Measurements from ENCODE around the gene KRTAP1-4.
"Not testable (repeated sequence)": the region's sequence is repeated elsewhere in the genome, so short reads cannot be mapped to it uniquely, and the experiment has no call there.

Gene KRTAP1-4

DNA sequence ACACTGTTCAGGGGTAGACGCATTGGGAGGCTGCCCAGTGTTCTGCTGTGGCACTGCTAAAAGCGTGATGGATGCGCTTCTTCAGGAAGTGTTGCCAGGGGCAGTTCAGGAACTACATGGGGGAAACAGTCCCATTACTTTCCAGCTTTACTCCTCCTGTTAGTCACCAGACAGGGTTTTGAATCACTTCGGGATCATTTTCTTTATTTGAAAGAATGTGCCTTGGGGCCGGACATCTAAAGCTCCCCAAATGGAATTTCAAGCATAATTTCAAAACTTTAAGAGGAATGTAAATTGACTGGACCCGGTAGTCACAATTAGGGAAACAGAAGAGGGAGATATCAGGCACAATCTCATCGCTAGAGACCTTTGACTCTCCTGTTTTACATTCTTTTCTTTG, 18.4 kb upstream of the KRTAP1-4 start:
- no peak for DNase-seq (ENCODE audit: low read depth in 2 of 2)

DNA sequence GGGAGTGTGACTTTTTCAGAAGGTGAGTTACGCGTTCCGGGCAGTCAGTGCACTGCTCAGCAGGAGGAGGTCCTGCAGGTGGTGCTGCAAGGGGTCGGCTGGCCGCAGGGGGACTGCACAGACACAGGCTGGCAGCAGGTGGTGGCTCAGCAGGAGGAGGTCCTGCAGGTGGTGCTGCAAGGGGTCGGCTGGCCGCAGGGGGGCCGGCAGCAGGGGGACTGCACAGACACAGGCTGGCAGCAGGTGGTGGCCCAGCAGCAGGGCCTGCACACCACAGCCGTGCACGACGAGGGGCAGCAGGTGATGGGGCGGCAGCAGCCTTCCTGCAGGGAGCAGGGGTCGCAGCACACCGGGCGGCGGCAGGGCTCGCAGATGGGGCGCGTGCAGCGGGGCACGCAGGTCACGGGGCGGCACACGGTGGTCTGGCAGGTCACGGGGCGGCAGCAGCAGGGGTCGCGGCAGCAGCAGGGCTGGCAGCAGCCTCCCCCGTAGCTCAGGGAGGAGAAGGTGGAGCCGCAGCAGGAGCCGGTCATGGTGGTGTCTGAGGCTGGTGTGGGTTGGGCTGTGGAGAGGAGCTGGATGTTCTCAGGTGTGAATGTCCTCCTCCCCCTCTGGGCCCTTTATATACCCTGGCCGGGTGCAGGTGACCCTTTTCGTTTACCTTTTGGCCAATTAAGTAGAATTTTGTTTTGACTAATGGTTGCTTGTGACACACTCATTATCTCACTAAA, 16.9 kb upstream of the KRTAP1-4 start, which contains the start of gene KRTAP2-1:
TSS of gene KRTAP2-1 (minus strand) at position 582 of the 731 bp plus-strand sequence. CDS start at position 533, 49 bp downstream.
- DNase-seq (ENCODE audit: low read depth in 2 of 2): not testable (repeated sequence)

DNA sequence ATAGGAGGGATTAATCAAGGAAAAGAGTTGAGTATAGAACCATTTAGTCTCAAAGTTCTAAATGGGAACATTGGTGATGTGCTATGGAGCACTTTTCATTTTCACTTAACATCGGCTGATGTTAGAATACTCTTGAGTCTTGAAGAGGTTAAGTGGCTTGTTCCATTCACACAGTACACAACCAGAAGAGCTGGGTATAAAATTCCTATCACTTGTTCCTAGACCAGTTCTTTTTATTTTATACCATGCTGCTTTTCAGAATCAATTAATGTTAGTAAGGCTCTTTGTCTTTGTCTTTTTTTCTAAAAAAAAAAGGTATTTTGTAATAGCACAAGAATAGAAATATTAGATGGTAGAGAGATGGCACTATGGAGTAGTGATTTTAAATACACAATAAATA, 13.0 kb upstream of the KRTAP1-4 start:
- DNase-seq (ENCODE audit: low read depth in 2 of 2): no peak

DNA sequence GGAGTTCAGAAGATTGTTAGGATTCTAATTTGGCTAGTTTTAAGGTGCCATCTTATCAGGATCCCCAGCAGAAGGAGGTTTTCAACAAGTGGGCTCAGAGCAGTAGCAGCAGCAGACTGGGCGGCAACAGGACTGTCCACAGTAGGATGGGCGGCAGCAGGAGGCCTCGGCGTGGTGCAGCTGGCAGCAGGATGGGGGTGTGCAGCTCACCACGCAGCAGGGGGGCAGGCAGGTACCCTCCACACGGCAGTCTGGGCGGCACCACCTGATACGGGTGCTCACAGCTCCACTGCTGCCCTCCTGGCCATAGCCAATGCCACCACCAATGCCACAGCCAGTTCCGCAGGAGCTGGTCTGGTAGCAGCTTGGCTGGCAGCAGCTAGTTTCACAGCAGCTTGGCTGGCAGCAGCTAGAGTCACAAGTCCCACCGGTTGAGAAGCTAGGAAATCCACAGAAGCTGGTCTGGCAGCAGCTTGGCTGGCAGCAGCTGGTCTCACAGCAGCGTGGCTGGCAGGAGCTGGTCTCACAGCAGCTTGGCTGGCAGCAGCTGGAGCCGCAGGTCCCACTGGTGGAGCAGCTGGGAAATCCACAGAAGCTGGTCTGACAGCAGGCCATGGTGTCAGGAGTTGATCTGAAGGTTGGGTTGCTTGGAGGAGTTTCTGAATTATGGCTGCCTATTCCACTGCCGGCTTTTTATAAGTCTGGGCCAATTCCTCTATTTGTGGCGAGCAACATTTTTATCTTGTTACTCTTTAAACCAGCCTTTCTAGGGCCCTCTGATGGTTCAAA, 11.0 kb upstream of the KRTAP1-4 start, which contains the start of gene KRTAP1-1:
TSS of gene KRTAP1-1 (minus strand) at position 668 of the 789 bp plus-strand sequence. CDS start at position 615, 53 bp downstream.
- not testable (repeated sequence) for DNase-seq (ENCODE audit: low read depth in 2 of 2)

DNA sequence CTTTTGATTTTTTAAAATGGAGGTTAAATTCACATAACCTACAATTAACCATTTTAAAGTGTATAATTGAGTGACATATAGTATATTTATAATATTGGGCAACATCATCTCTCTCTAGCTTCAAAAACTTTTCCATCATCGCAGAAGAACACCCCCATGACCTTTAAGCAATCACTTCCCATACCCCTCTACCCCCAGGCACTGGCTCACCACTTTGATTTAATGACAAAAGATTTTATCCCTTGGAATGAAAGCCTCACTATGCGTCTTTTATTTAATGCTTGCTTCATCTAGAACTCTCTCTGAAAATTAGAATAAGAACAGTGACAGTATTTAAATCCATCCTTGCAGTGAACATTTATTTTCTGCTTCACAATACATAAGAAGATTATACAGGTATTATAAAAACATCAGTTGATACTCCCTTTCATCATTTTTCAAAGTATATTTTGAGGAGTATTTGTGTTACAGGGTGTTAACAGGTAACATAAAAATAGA, 7.9 kb upstream of the KRTAP1-4 start:
- DNase-seq (ENCODE audit: low read depth in 2 of 2): no peak

DNA sequence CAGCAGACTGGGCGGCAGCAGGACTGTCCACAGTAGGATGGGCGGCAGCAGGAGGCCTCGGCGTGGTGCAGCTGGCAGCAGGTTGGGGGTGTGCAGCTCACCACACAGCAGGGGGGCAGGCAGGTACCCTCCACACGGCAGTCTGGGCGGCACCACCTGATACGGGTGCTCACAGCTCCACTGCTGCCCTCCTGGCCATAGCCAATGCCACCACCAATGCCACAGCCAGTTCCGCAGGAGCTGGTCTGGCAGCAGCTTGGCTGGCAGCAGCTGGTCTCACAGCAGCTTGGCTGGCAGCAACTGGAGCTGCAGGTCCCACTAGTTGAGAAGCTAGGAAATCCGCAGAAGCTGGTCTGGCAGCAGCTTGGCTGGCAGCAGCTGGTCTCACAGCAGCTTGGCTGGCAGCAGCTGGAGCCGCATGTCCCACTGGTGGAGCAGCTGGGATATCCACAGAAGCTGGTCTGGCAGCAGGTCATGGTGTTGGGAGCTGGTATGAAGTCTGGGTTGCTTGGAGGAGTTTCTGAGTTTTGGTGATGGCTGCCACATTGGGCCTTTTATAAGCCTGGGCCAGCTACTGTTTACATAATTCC, 4.4 kb upstream of the KRTAP1-4 start, which contains the start of gene KRTAP1-3:
TSS of gene KRTAP1-3 (minus strand) at position 529 of the 590 bp plus-strand sequence. CDS start at position 476, 53 bp downstream.
- not testable (repeated sequence) for DNase-seq (ENCODE audit: low read depth in 2 of 2)

DNA sequence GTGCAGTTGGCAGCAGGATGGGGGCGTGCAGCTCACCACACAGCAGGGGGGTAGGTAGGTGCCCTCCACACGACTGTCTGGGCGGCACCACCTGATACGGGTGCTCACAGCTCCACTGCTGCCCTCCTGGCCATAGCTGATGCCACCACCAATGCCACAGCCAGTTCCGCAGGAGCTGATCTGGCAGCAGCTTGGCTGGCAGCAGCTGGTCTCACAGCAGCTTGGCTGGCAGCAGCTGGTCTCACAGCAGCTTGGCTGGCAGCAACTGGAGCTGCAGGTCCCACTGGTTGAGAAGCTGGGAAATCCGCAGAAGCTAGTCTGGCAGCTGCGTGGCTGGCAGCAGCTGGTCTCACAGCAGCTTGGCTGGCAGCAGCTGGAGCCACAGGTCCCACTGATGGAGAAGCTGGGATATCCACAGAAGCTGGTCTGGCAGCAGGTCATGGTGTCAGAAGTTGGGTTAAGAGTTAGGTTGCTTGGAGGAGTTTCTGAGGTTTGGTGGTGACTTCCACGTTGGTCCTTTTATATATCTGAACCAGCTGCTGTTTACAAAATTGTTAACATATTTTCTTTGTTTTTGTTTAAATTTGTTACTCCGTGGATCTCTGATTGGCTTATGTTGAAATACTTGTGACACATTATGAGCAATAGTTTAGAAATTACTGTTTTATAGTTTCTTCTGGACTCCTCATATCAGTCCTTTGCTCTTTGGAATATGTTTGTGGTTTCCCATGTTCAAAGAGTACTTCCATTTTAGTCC, 3.1 kb downstream of the KRTAP1-4 start, which contains the start of gene KRTAP1-5:
TSS of gene KRTAP1-5 (minus strand) at position 494 of the 757 bp plus-strand sequence. CDS start at position 441, 53 bp downstream.
- DNase-seq (ENCODE audit: low read depth in 2 of 2): no peak

DNA sequence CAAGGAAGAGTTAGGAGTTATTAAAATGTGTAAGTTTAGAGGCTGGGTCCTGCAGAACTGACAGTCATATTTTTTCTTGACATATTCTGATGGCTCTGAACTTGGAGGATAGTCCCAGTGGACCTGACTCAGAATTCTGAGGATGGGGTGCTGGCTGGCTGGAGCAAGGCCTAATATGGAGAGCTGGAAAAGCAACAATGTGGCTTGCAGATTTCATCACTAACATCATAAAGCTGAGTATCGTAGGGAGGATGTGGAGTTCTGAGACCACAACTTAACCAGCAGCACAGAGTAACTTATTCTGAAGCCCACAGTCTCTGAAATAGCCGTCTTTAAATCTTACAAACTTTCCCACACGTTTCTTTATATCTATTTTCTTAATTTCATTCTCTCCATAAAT, 5.3 kb downstream of the KRTAP1-4 start:
- no peak for DNase-seq (ENCODE audit: low read depth in 2 of 2)

DNA sequence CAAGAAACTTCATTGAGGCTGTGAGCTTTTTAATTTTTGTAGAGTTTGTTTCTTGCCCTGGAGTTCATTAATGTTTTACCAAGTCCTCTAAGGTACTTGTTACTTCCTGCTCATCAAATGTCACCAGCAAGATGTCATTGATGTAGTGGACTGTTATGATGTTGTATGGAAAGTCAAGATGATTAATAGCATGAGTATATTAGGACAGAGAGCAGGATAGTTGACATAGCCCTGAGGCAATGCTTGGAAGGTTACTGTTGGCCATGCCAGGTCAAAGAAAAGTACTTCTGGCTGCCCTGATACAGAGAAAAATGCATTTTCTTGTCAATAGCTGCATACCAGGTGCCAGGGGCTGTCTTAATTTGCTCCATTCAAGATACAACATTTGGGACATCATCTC, 9.7 kb downstream of the KRTAP1-4 start:
- DNase-seq (ENCODE audit: low read depth in 2 of 2): no peak

DNA sequence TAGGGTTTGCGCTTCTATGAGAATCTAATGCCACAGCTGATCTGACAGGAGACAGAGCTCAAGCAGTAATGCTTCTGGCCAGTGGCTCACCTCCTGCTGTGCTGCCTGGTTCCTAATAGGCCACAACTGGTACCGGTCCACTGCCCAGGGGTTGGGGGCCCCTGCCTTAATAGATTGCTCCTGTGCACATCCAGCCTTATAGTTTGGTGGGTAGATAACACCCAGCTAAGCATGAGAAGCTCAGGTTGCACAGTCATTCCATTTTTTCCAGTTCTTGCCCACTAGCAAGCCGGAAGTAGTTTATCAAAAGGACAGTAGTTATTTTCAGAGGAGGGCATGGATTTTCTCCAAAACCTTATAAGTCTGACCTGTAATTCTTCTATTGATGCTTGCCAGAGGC, 10.6 kb downstream of the KRTAP1-4 start:
- no peak for DNase-seq (ENCODE audit: low read depth in 2 of 2)

DNA sequence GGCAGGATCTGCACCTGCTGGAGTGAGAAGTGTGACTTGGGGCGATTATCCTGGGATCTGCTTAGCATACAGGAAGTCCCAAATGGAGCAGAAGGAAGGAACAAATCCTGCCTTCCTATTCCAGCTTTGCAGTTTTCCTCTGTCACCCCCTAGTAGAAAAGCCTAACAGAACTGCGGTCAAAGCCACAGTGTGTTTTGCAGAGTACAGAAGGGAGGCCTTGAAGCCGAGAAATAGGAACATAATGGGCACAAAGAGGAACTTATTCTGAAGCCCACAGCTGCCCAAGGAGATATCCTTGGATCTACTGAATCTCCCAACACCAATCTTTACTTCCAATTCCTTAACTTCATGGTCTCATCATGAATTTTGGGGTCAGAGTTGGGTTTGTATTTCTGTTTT, 11.5 kb downstream of the KRTAP1-4 start:
- DNase-seq (ENCODE audit: low read depth in 2 of 2): no peak

DNA sequence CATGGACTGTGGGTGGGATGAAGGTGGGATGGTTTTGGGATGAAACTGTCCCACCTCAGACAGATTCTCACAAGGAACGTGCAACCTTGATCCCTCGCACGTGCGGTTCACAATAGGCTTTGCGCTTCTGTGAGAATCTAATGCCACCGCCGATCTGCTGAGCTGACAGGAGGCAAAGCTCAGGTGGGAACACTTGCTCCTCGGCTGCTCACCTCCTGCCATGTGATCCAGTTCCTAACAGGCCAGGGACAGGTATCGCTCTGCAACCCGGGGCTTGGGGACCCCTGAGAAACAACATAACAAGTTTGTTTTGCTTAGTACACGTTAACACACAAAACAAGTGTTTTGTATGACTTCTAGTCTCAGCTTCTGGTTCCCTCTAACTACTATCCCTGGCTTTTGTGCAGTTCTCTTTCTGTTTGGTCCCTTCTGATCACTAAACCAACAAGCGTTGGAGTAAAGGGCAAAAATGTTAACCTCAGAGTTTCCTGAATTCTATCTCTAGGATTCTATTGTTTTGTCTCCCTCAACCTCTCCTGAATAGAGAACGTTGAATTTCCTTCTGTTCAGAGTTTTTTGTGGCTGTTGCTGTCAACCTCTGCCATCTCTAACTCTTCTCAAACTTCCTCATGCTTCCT, 13.3 kb downstream of the KRTAP1-4 start:
- DNase-seq (ENCODE audit: low read depth in 2 of 2): no peak

DNA sequence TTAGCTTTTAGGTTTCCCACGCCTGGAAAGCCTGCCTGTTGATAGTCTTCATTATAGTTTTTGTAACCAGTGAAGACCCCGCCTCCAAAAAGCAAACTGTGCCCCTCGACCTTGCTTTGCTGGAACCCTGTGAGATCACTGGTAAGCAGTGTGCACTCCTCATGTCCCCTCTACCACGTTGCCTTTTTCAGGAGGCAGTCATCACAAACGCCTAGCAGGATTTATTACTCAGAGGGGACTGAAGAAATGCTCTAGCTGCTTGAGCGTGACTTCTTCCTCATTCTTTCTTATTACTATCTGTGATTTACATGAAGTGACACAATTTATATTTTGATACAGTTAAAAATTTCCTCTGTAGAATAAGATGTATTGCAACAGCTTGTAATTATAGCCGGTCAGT, 14.5 kb downstream of the KRTAP1-4 start:
- no peak for DNase-seq (ENCODE audit: low read depth in 2 of 2)

DNA sequence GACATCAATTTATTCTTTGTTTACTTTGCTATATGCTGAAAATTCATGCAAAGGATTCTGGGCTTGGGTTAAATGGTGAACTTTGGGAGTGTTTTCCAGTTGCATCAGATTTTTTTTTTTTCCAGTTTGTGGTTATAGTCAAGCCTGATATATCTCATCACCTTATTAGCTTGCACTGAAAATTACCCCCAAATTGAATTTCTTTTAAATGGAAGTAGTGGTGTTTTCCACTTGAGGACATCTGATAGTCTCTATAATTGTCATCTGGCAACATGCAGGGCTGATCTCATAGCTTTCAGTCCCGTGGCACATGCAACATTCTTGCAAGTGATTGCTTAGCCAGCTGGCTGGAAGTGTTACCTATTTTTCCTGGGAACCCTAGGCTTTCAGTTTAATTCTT, 16.4 kb downstream of the KRTAP1-4 start:
- DNase-seq (ENCODE audit: low read depth in 2 of 2): no peak

DNA sequence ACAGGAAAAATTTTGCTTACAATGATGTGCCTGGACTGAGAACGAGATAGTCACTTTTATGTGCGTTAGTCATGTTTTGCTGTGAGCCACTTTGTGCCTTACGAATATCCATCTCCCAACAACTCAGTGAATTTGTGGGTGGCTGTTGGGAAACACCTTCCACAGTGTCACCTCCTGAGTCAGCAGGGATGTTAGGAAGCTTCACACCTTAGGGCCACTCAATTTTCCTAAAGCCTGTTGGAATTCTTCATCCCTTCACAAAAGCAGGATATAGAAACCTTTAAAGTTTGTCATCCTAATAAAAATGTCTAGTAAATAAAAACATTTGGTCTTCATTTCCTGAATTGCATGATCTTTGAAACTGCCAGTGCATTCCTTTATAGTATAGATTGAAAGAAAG, 16.8 kb downstream of the KRTAP1-4 start:
- no peak for DNase-seq (ENCODE audit: low read depth in 2 of 2)

DNA sequence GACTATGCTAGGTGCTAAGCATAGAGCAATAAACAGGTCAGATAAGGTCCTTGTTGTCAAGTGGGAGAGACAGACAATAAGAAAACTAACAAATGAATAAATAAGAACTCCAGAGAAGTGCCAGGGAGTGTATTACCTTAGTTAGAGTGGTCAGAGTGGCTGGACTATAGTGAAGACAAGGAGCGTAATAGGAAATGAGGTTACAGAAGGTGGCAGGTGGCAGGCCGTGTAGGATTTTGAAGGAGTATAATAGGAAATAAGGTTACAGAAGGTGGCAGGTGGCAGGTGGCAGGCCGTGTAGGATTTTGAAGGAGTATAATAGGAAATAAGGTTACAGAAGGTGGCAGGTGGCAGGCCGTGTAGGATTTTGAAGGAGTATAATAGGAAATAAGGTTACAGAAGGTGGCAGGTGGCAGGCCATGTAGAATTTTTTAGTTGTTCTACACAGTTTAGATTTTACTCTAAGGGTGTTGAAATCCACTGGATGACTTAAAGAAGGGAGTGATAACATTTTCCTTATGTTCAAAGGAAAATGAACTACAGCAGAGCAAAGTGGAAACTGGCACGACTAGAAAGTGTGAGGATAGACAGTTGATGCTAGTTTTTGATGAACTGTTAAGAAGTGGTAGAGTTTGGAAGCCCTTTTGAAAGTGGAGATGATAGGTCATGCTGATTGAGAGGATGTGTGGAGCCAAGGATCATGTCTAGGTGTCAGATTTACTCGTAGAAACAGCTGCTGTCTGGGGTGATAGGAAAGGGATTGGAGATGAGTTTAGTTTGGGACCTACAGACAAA, 17.5 kb downstream of the KRTAP1-4 start:
- DNase-seq (ENCODE audit: low read depth in 2 of 2): no peak

DNA sequence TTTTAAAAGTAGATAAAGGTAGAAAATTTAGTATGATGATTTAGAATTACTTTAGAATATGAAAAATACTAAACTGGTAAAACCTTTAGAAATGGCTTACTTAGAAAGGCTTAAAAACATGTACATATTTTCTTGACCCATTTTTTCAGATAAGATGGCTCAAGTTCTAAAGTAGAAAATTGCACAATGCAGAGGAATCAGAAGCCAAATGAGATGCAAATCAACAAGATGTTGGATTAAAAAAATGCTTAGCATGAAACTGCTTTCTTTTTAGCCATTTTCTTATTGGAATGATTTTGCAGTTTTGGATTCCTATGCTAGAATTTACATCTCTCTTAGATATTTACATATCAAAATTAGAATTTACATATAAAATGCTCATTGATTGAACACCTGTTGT, 19.6 kb downstream of the KRTAP1-4 start:
- DNase-seq (ENCODE audit: low read depth in 2 of 2): no peak

DNA sequence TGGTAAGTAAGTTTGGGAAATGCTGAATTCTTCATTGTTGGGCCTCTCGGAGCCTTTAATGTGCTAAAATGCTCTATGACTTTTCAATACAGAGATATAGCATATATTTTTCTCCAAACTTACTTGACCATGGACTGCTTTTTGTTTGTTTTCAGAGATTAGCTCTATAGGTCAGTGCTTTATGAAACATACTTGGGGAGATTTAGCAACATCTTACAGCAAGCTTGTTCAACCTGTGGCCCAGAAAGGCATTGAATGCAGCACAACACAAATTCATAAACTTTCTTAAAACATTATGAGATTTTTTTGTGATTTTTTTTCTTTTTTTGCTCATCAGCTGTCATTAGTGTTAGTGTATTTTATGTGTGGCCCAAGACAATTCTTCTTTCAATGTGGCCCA, 20.1 kb downstream of the KRTAP1-4 start:
- DNase-seq (ENCODE audit: low read depth in 2 of 2): no peak

DNA sequence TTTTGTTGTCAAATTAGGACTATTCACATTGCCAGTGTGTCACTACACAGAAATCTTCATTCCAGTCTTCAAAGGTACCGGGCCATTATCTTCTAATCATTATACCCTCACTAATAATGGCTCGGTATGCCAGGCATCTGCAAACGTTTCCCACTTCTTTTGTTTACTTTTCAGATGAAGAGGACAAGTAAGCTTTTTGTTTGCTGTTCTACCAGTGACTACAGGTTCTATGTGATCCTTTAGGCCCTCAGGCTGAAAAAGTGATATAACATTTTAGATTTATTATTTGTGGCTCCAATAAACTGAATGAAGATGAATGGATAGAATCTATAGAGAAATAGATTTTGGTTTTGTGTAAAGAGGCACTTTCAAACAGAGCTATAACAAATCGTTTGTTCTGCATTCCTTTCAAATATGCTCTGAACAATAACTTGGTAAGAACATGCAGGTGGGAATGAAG, 20.7 kb downstream of the KRTAP1-4 start:
- DNase-seq (ENCODE audit: low read depth in 2 of 2): no peak

DNA sequence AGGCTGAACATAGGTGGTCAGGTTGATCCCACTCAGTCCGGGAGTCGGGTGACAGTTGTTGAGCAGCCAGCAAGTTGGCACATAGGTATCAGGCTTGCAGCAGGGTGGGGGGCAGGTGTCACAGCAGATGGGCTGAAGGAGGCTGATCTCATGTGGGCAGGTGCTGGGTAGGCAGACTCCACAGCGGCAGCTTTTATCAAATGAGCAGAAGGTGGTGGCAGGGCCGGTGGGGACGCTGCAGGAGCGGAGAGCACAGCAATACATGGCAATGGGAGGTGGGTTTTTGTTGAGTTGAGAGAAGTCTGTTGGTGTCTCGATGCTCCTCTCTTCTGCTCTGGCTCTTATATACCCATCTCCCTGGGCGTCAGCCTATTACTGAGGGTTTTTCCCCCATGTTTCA, 21.2 kb downstream of the KRTAP1-4 start, which contains the start of gene KRTAP3-1:
TSS of gene KRTAP3-1 (minus strand) at position 318 of the 400 bp plus-strand sequence. CDS start at position 264, 54 bp downstream.
- no peak for DNase-seq (ENCODE audit: low read depth in 2 of 2)
